Measurements from ENCODE around the gene TMEM134. TPM values are rescaled to one million over a fixed set of nuclear protein-coding genes. Genes with fewer than 3 reads are reported as not detected.

The TMEM134 gene
- total RNA-seq, 2 donors from 2014 or later = 53.2 to 59.7 TPM

Other genes with a start within 250 kb of the TMEM134 start
- gene GRK2, start 202.8 kb downstream of the TMEM134 start, total RNA-seq = 100 to 1,000 TPM; 379 to 422 TPM
- 10 to 100 TPM; 78.5 to 90.9 TPM for gene ANKRD13D, start 179.9 kb downstream of the TMEM134 start, total RNA-seq
- gene SSH3, start 165.7 kb downstream of the TMEM134 start, total RNA-seq = 10 to 100 TPM; 13.3 to 20.3 TPM
- gene POLD4, start 115.7 kb downstream of the TMEM134 start, total RNA-seq = 10 to 100 TPM; 68.5 to 74.1 TPM
- gene CLCF1, start 95.7 kb downstream of the TMEM134 start, total RNA-seq = under 1 TPM; 0.22 to 0.93 TPM
- gene RAD9A, start 77.3 kb downstream of the TMEM134 start, total RNA-seq = 10 to 100 TPM; 36.7 to 41.2 TPM
- gene PPP1CA, start 67.4 kb downstream of the TMEM134 start, total RNA-seq = 100 to 1,000 TPM; 211 to 244 TPM
- 100 to 1,000 TPM in 1 of 2 donors, 10 to 100 TPM in 1; 93.3 to 120 TPM for gene TBC1D10C, start 65.2 kb downstream of the TMEM134 start, total RNA-seq
- gene CARNS1, start 53.6 kb downstream of the TMEM134 start, total RNA-seq = 1 to 10 TPM; 3.8 to 5.0 TPM
- gene RPS6KB2, start 40.8 kb downstream of the TMEM134 start, total RNA-seq = 10 to 100 TPM; 55.0 to 56.1 TPM
- gene PTPRCAP, start 31.6 kb downstream of the TMEM134 start, total RNA-seq = 100 to 1,000 TPM in 1 of 2 donors, 10 to 100 TPM in 1; 94.5 to 119 TPM
- 10 to 100 TPM; 58.2 to 91.9 TPM for gene CORO1B, start 25.8 kb downstream of the TMEM134 start, total RNA-seq
- gene GPR152, start 16.5 kb downstream of the TMEM134 start, total RNA-seq = not detected
- gene CABP4, start 13.9 kb downstream of the TMEM134 start, total RNA-seq = 10 to 100 TPM in 1 of 2 donors, 1 to 10 TPM in 1; 8.9 to 10.4 TPM
- gene AIP, start 13.8 kb upstream of the TMEM134 start, total RNA-seq = 100 to 1,000 TPM; 172 to 184 TPM
- gene PITPNM1, start 36.1 kb upstream of the TMEM134 start, total RNA-seq = 100 to 1,000 TPM in 1 of 2 donors, 10 to 100 TPM in 1; 94.3 to 118 TPM
- gene CDK2AP2, start 38.9 kb upstream of the TMEM134 start, total RNA-seq = 100 to 1,000 TPM; 103 to 137 TPM
- not detected for gene CABP2, start 54.2 kb upstream of the TMEM134 start, total RNA-seq
- 100 to 1,000 TPM; 199 to 215 TPM for gene GSTP1, start 114.6 kb upstream of the TMEM134 start, total RNA-seq
- 100 to 1,000 TPM; 220 to 244 TPM for gene NDUFV1, start 137.7 kb upstream of the TMEM134 start, total RNA-seq
- gene NUDT8, start 160.7 kb upstream of the TMEM134 start, total RNA-seq = 10 to 100 TPM; 19.6 to 24.6 TPM
- not detected for gene TBX10, start 170.5 kb upstream of the TMEM134 start, total RNA-seq
- under 1 TPM; 0.30 to 0.31 TPM for gene ACY3, start 181.5 kb upstream of the TMEM134 start, total RNA-seq
- not detected for gene ALDH3B2, start 205.4 kb upstream of the TMEM134 start, total RNA-seq